HG03280 (cell line): Measurements from ENCODE around the gene SMG7.

Source experiments
- ATAC-seq: cut with Tn5 transposase; IDR thresholded peaks from one replicate; pipeline ENCODE4 v1.9.1; 2021; ENCODE audit warnings: mild to moderate bottlenecking, moderate library complexity; ENCODE audit not compliant: unreplicated experiment

Gene SMG7

DNA sequence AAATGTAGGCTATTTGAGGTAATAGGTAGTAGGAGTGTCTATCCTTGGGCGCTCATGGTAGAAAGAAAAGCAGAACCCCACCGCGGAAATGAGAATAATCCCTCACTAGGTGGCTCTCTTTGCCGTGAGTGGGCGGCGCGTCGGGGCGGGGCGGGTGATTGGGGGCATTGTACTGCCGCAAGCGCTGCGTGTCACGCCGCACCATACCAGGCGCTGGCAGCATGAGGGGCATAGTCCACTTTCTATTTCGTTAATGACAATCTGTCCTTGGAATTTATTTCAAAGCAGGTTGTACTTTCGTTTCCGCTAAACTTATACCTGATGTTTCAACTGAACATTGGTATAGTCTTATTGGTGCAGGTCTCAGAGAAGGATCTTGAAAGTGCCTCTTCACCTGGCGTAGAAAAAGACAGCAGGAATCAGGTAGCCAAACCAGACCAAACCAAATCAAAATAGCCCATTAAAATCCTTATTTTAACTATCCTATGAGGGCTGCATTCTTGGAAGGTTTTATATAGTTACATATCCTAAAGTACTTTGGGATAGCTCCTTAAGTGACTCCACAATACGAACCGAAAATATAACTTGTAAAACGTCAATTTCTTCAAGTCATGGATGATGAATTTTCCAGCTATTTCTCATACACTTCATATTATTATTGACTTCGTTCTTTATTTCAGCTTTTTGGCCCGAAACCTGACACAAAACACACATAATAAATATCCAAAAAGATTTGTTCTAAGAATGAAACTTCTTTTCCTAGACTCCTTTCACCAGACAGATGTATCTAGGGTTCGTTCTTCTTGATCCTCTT lies 1.9 kb upstream of the SMG7 start:
- peak; percentile 43 for ATAC-seq

DNA sequence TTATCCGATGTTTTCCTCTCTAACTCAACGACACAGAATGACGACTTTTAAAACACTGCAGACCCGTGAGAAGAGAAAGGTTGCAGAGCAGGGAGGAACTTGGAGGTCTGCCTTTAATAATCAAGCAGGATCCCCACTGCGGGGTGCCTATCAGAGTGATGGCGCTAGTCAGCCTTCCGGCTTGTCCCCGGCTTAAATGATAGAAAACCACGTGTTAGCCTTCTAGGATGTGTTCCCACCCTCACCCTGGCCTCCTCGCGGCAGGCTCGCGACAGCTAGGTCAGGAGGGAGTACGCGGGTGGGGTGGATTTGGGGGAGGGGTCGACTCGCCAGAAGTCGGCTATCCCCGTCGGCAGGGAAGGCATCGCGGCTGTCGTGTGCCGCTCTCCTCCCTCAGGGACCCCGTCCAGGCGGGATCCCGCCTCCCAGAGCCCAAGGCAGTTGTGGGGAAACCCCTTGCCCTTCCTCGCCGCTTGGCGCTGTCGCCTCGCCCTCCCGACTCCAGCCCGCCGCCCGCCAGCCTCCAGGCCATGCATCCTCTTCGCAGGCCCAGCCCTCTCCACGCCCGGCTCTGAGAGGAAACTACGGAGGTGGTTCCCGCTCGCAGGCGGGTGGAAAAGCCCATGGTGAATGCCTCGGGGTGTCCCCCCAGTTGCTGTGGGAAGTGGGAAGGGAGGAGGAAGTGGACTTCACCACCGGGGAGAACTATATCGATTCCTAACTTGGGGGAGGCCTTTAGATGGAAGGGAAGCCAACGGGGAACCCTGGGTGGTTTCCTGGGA lies 1.1 kb upstream of the SMG7 start:
- ATAC-seq: peak; percentile 28

DNA sequence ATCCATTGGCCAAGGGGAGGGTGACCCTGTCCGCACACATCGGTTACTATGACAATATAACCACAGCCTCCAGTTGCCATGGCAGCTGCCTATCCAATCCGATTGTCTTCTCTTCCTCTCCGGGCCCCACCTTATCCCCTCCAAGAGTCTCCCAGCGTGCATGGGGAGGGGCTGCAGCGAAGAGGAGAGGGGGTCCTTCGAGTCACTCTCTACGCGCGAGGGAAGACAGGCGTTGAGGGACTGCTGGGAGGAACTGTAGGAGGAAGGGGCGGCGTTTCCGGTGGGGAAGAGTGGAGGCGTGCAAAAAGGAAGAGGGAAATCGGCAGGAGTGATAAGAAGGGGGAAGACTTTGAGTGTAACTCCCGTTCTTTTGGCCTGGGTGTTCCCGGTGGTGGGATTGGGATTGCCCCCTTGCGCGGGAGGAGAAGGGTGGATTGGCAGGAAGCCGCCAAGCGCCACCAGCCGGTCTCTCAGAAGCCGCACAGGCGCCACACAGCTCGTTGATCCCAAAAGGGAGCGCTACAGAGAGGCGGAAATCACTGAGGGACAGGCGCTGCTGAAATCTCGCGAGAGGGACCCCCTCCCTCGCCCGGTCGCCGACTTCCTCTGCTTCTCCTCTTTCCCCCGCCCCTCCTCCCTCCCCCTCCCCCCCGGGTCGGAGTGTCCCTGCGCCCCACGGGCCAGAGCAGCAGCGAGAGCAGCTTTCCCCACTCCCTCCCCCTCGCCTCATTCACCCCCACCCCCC lies 384 bp upstream of the SMG7 start:
- peak; percentile 46 for ATAC-seq

DNA sequence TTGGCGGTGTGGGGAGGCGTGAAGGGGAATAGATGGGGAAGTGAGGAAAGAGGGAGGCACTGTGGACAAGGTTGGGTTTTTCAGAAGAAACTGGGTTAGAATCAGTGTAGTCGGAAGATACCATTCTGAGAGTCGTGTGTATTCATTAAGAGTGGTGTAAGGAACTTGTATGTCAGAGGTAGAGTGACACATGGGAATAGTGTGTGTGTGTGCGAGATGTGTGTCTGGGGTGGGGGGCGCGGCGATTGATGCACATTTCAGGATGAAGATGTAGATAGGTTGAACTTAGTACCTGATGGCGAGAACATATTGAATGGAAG lies 878 bp downstream of the SMG7 start:
- no peak for ATAC-seq

DNA sequence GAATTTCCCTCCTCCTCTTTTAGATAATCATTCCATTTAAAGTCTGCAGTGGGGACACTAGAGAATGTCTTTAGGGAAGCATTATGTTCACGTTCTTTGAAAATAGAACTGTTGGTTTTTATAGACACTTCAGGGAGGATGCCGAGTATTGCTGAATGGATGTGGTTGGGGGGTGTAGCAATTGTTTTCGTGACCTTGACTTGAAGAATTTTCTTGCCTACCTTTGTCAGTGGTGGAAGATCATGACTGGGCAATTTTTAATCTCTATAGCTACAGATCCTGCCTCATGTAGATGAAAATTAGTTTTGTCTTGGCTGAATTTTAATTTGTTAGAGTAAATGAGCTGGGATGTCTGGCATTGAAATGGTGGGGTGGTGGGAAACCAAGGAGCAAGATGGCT lies 3.8 kb downstream of the SMG7 start:
- no peak for ATAC-seq

DNA sequence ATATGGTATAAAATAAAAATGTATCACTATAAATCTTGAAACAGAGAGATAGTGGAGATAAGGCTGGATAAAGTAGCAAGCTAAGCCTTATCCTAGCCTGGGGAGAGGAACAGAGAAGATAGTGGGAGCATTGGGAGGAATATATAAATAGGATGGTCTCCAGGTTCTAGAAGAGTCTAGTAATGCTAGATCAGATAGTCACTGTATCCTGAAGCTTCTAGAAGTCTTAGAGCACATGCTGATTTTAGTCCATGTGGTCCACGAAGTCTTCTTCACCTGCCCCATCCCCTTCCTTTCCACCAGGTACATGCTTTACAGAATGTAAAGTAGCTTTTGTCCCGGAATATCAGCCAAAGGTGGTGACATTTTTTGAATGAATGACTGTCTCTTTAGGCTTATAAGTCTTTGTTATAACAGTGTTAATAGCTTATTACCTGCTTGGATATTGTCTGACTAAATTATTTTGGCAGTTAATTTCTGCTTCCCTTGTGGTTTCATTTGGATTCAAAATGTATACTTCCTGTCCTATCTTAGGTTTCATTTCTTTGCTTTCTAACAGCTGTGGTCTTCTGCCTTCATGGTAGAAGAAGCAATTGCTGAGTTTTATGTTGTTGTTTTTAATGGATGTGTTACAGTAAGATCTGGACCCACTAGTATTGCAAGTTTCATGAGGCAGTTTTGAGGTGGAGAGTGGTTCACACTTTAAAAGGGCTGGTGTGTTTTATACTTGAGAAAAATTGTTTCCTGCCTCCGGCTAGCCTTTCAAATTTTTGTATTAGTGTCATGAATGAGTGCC lies 5.9 kb downstream of the SMG7 start:
- ATAC-seq: no peak

DNA sequence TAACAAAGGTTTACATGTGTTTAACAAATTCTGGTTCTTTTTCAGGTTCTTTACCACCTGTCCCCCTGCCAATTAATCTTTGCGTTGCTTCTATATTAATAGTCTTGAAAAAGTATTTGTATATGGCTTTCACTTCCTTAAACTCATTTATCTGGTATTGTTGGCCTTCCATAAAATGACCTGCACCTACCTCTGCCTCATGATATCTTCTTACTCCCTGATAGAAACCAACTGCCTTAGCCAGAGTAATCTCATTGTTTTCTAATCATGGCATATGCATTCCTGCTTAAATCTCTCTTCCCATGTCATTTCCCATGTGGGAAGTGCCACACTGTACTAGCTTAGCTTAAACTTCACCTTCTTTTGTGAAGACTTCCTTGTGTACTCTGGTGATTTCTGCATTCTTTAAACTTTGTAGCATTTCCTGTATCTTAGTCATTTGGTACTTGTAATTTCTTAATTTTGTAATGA lies 8.7 kb downstream of the SMG7 start:
- ATAC-seq: peak; percentile 67

DNA sequence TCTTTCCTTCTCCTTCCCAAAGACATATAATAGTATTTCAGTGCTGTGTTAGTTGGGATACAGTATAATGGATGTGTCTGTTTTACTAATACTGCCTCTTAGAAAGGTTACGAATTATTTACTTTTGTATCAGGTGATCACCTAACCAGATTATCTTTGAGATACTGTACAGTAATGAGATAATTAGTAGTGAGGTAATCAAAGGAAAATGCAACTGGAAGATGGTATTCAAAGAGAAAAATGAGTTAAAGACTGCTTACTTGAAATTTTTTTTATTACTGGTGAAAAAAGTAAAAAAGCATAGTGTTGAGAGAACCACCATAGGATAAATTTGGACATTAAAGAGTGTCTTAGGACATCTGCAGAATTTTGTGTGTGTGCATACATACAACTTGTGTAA lies 10.9 kb downstream of the SMG7 start:
- ATAC-seq: no peak

DNA sequence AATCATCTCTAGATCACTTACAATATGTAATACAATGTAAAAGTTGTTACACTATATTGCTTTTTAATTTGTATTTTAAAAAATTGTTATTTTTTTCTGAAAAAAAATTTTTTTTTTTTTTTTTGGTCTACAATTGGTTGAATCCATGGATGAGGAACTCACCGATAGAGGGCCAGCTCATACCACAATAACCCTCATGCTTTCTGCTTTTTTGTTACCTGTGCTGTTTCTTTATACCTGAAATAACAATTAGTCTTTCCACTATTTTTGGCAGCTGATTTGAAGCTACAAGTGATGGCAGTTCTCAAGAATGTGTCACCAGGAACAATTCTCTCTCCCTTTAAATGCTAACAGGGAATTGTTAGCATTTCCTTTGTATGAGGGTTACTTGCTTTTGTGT lies 12.0 kb downstream of the SMG7 start:
- ATAC-seq: no peak

DNA sequence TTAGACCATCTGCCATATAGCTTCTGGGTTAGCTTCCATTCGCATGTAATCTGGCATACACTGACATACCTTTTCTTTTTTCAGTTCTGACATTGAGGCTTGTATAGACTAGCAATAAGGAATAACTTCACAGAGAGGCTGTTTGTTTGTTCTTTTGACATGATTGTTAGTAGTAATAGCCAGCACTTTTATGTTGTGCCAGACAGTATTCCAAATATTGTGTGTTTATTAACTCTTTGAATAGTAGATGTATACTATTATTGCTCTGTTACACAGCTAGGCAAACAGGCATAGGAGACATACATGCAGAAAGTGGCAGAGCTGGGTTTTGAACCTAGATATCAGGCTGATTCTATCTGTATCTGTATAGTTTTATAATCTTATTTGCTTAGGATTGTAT lies 12.6 kb downstream of the SMG7 start:
- no peak for ATAC-seq

DNA sequence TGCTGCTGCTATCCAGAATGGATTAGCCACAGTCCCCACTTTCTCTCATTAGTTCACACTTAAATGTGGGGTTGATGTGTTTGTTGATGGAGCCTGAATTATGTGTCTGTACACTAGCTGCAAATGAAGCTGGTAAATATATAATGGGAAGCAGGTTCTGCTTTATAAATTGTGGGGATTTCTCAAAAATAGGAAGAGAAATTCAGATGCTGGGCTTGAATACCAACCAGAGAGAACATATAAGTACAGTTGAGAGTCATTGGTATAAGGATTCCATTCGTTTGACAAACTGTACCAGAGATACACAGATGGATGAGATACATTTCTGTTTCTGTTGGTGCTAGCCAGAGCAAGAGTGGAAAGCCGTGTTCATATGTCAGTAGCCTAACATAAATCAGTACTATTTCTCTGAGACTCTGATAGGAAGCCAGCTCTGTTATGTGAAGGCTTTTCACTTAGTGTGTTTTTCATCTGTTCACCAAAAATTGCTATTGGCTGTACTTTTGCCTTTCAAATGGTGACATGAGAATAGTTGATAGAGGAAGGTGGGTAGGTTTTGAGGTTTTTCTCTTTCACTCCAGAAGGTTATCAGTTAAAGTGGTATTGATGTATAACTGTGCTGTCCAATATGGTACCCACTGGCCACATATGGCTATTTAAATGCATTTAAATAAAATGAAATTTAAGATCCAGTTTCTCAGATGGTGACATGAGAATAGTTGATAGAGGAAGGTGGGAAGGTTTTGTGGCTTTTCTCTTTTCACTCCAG lies 15.6 kb downstream of the SMG7 start:
- ATAC-seq: no peak

DNA sequence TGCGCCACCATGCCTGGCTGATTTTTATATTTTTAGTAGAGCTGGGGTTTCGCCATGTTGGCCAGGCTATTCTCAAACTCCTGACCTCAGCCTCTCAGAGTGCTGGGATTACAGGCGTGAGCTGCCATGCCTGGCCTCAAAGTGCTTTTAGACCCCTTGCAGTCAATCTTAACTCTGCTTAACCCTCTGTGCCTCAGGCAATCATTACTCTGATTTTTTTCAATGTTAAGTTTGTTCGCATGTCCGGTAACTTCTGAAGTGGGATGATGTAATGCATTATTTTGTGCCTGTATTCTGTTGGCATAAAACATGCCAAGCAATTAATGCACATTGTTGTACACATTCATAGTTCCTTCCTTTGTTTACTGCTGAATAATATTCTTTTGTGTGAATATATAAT lies 18.6 kb downstream of the SMG7 start:
- ATAC-seq: no peak

DNA sequence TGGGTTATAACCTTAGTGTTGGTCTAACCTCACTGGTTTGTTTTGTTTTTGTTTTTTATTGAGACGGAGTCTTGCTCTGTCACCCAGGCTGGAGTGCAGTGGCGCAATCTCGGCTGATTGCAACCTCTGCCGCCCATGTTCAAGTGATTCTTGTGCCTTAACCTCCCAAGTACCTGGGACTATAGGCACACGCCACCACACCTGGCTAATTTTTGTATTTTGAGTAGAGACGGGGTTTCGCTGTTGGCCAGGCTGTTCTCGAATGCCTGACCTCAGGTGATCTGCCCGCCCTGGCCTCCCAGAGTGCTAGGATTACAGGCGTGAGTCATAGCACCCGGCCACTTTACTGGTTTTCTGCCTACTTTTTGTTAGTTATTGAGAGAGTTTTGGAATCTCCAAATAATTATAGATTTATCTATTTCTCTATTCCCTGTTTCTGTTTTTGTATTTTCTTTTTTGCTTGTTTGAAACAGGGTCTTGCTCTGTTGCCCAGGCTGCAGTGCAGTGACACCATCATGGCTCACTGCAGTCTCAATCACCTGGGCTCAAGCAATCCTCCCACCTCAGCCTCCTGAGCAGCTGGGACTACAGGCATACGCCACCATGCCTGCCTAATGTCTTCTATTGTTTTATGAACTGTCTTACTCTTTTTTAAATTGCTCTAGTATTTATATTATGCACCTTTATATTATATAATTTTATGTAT lies 21.4 kb downstream of the SMG7 start:
- ATAC-seq: no peak

DNA sequence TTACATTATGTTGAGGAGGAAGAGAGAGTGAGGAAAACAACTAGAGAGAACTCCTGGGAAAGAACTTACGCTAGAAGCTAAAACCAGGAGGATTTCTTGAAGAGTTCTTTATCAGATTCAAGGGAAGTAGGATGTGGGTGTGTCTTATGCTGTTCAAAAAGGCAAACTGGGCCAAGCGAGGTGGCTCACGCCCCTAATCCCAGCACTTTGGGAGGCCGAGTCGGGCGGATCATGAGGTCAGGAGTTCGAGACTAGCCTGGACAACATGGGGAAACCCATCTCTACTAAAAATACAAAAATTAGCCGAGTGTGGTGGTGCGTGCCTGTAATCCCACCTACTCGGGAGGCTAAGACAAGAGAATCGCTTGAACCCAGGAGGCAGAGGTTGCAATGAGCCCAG lies 23.1 kb downstream of the SMG7 start:
- ATAC-seq: no peak

DNA sequence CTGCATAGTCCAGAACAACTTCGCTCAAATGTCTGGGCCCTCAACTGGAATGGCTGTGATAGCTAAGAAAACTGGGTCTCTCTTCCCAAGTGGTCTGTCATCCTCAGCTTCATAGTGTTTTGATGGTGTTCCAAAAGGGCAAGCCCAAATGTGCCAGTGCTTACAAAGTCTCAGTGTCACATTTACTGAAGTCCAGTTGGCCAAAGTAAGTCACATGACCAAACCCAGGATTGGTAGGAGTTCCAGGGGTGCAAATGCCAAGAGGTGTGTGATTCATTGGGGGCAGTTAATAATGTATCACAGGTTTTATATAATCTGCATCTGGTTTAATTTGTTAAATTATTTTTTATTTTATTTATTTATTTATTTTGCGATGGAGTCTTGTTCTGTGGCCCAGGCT lies 24.9 kb downstream of the SMG7 start:
- no peak for ATAC-seq

DNA sequence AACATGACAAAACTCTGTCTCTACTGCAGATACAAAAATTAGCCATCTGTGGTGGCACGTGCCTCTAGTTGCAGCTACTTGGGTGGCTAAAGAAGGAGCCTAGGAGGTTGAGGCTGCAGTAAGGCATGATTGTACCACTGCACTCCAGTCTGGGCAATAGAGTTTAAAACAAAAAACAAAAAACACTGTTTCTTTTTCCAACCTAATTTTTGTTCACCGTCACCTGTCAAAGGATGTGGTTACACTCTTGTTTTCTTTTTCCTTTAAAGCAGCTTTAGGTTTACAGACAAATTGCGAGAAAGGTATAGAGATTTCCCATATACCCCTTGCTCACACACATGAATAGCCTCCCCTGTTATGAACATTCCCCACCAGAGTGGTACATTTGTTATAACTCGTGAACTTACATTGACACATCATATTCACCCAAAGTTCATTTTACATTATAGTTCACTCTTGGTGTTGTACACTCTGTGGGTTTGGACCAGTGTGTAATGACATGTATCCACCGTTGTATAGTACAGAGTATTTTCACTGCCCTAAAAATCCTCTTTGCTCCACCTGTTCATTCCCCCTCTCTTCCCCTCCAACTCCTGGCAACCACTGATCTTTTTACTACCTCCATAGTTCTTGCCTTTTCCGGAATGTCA lies 26.2 kb downstream of the SMG7 start:
- ATAC-seq: no peak

DNA sequence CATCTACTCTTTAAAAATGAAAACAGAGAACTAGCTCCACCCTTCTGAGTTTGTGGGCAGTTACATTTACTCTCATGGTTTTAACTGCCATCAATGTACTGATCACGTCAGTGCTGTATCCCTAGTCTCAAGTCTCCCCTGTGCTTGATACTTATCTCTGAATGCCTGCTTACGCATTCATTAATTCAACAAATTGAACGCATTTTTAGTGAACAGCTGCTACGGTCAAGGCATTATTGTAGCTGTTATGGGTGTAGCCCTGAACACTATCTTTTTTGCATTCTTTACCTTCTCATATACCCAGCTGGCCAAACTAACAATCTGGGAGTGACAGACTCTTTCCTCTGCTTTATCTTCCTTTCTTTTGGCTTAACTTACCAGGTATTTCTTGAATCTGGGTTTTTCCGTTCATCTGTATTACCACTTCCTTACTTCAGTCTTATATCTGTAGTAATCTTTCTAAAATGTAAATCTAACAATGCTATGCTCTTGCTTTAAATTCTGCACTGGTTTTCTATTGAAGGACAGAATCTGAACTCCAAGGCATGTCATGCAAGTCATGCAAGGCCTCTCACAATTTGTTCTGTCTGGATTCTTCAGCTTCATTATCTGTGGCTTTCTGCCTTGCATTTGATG lies 33.3 kb downstream of the SMG7 start:
- no peak for ATAC-seq

DNA sequence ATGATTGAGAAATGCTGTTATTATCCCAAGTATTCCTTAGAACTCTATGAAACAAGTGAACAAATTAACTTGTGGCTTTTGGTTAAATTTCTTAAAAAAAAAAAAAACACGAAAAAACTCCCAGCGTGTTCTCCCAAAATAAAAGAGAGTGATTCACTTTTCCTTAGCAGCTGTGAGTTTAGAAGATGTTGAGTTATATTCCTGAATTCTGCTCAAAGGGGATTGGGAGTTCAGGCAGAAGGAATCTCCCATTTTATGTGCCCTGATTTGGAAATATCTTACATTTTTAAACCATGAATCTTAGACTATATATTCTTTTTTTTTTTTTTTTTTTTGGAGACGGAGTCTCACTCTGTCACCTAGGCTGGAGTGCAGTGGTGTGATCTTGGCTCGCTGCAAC lies 34.3 kb downstream of the SMG7 start:
- ATAC-seq: no peak

DNA sequence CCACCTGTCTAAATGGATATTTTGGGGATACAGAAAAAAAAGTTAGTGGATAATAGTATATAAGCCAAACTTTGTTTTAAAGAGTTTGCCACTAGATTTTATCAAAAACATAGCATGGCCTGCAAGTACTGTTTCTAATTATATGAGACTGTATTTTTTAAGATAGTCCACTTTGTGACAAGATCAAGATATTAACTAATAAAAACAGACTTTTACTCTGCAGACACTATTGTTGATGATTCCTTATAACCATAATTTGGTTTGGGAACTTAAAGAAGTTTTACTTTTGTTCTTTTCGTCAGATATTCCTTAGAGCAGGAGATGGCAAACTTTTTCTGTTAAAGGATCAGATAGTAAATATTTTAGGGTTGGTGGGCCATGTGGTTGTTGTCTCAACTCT lies 36.4 kb downstream of the SMG7 start:
- ATAC-seq: no peak
